Vagina (tissue), 2 donors: Measurements from ENCODE around the gene ELN. TPM values are rescaled to one million over a fixed set of nuclear protein-coding genes. Genes with fewer than 3 reads are reported as not detected.

Source experiments
- DNase-seq, 2 donors: peaks; one replicate each; pipeline ENCODE4 v3.0.0-alpha.2; 2017; ENCODE audit errors: extremely low spot score in 2 of 2
- H3K27ac ChIP-seq: fragments of 200-600 bp; sonication (generic); one replicate; pipeline ENCODE4 v1.5.1; 2019
- H3K27me3 ChIP-seq: fragments of 200-600 bp; sonication (generic); one replicate; pipeline ENCODE4 v1.5.1; 2019
- H3K36me3 ChIP-seq, 2 donors: fragments of 200-600 bp; sonication (generic); one replicate each; pipeline ENCODE4 v1.5.1; 2017 to 2019
- H3K4me1 ChIP-seq: fragments of 200-600 bp; sonication (generic); one replicate; pipeline ENCODE4 v1.5.1; 2019
- H3K4me3 ChIP-seq, 2 donors: fragments of 200-600 bp; sonication (generic); 1 replicate in 1 of 2; 2 replicates in 1 of 2; pipeline ENCODE4 v1.5.1; 2016 to 2019
- H3K9me3 ChIP-seq: fragments of 200-600 bp; sonication (generic); one replicate; pipeline ENCODE4 v1.5.1; 2019
- POLR2A ChIP-seq, 2 donors: fragments of 450-650 bp; IDR thresholded peaks; one replicate each; pipeline ENCODE4 v1.6.1; 2017; ENCODE audit warnings: antibody characterized with exemption in 2 of 2, mild to moderate bottlenecking in 2 of 2, moderate library complexity in 2 of 2
- POLR2AphosphoS5 ChIP-seq, 2 donors: sonication (generic); formaldehyde crosslinking; IDR thresholded peaks; one replicate each; pipeline ENCODE4 v1.9.0; 2017; ENCODE audit warnings: antibody characterized with exemption in 2 of 2, mild to moderate bottlenecking in 2 of 2, low read depth in 1 of 2; ENCODE audit not compliant: insufficient read depth in 1 of 2
- intact Hi-C: fragments of 100-400 bp; cut with DNase I; formaldehyde crosslinking; loops from one replicate; pipeline ENCODE4 v1.15.1; 2023
- total RNA-seq: library from RNA; depleted of rRNA; stranded (reverse); fragments of >200 nt; gene quantifications from one replicate; pipeline ENCODE4 v1.2.3, GENCODE V29; 2016
- TF ChIP-seq, protein P1 (sequence below), 3 experiments: fragments of 450-650 bp in 2 of 3; fragments of 200-600 bp in 1 of 3; sonication (generic) in 1 of 3; IDR thresholded peaks; one replicate each; pipeline ENCODE4 v1.5.1; 2017 to 2019; ENCODE audit warnings: antibody characterized with exemption in 3 of 3, mild to moderate bottlenecking in 2 of 3, moderate library complexity in 2 of 3

Gene ELN
- total RNA-seq, 1 donor from 2014 or later, result 38.3 TPM

- Histone ChIP-seq H3K27ac (no peak overlapping the region), H3K4me3 (no peak overlapping the region)
- intact Hi-C loops, result no loop called here
These were observed 15.1 kb upstream of the ELN start for GRCh38 chr7:74012842-74013249.

DNA sequence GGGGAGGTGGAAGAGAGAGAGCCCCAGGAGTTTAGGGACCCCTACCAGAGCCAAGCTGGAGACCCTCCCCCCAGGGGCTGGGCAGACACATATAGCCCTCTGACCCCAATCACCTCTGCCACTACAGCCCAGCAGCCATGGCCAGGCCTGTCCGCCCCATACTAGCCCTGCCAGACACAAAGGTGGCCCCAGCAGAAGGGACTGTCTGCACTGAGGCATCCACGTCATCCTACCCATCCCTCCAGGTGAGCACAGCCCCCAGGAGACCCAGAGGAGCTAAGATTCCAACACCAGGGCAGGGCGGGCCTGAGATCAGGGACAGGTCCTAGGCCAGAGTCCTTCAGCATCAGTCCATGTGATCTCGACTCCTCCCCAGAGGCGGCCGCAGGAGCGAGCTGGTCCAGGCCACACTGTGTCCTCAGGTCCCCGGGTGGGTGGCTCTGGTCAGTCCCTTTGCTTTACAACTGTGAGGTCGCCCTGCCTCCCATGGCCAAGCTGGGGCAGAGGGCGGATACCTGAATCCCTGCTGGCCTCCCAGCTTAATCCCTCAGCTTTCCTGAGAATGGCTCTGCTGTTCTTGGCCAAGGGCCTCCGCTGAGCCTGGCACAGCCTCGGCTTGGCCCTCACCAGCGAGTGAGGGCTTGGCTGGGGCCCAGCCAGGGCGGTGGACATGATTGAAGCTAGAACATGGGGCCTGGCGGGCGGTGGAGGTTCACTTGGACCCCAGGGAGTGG is 14.3 kb upstream of the ELN start:
- peaks cover 12% of the 10 kb centered on the region for H3K4me1 ChIP-seq
- no peaks in the 10 kb centered on the region for H3K9me3 ChIP-seq
- H3K4me3 ChIP-seq, result no peak overlapping the region
- H3K27me3 ChIP-seq, result no peaks in the 10 kb centered on the region
- no peak for TF ChIP-seq POLR2A (IDR thresholded peaks at IDR 0.05)
- no peak for TF ChIP-seq POLR2AphosphoS5 (IDR thresholded peaks at IDR 0.05; ENCODE audit: insufficient read depth in 1 of 2, low read depth in 1 of 2)
- TF ChIP-seq, protein P1, sequence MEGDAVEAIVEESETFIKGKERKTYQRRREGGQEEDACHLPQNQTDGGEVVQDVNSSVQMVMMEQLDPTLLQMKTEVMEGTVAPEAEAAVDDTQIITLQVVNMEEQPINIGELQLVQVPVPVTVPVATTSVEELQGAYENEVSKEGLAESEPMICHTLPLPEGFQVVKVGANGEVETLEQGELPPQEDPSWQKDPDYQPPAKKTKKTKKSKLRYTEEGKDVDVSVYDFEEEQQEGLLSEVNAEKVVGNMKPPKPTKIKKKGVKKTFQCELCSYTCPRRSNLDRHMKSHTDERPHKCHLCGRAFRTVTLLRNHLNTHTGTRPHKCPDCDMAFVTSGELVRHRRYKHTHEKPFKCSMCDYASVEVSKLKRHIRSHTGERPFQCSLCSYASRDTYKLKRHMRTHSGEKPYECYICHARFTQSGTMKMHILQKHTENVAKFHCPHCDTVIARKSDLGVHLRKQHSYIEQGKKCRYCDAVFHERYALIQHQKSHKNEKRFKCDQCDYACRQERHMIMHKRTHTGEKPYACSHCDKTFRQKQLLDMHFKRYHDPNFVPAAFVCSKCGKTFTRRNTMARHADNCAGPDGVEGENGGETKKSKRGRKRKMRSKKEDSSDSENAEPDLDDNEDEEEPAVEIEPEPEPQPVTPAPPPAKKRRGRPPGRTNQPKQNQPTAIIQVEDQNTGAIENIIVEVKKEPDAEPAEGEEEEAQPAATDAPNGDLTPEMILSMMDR (IDR thresholded peaks at IDR 0.05), result no peak
- H3K27ac ChIP-seq, result no peak overlapping the region
- no peak for DNase-seq
- intact Hi-C loops, result no loop called here
- no peaks in the 10 kb centered on the region for H3K36me3 ChIP-seq

More at GRCh38 chr7:74012842-74013249, 15.1 kb upstream of the ELN start:
- H3K36me3 ChIP-seq, result no peaks in the 10 kb centered on the region
- H3K27me3 ChIP-seq, result no peaks in the 10 kb centered on the region
- no peak for TF ChIP-seq POLR2A (IDR thresholded peaks at IDR 0.05)
- TF ChIP-seq, protein P1 (IDR thresholded peaks at IDR 0.05), result no peak
- TF ChIP-seq POLR2AphosphoS5 (IDR thresholded peaks at IDR 0.05; ENCODE audit: insufficient read depth in 1 of 2, low read depth in 1 of 2), result no peak
- H3K4me1 ChIP-seq, result peaks cover 12% of the 10 kb centered on the region
- H3K9me3 ChIP-seq, result no peaks in the 10 kb centered on the region
- no peak for DNase-seq

- no peak for DNase-seq
- TF ChIP-seq POLR2AphosphoS5 (IDR thresholded peaks at IDR 0.05; ENCODE audit: insufficient read depth in 1 of 2, low read depth in 1 of 2), result no peak
- TF ChIP-seq, protein P1 (IDR thresholded peaks at IDR 0.05), result no peak
- no peak for TF ChIP-seq POLR2A (IDR thresholded peaks at IDR 0.05)
- Histone ChIP-seq H3K9me3 (no peaks in the 10 kb centered on the region), H3K27ac (no peak overlapping the region), H3K4me3 (no peak overlapping the region), H3K4me1 (peaks cover 12% of the 10 kb centered on the region), H3K27me3 (no peaks in the 10 kb centered on the region), H3K36me3 (no peaks in the 10 kb centered on the region)
- intact Hi-C loops, result no loop called here
These were observed 13.0 kb upstream of the ELN start for GRCh38 chr7:74014931-74015330.

DNA sequence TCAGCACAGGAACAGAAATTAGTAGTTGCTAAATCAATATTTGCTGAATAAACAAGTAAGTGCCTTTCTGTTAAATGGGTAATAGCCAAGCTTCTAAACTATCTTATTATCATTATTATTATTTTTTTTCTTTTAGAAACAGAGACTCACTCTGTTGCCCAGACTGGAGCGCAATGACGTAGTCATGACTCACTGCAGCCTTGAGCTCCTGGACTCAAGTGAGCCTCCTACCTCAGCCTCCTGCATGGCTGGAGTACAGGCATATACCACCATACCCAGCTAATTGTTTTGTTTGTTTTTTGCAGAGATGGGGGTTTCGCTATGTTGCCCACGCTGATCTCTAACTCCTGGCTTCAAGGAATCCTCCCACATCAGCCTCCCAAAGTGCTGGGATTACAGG is 12.3 kb upstream of the ELN start:
- H3K4me3 ChIP-seq, result no peak overlapping the region
- no peaks in the 10 kb centered on the region for H3K36me3 ChIP-seq
- no peaks in the 10 kb centered on the region for H3K27me3 ChIP-seq
- H3K9me3 ChIP-seq, result no peaks in the 10 kb centered on the region
- H3K4me1 ChIP-seq, result peaks cover 12% of the 10 kb centered on the region
- H3K27ac ChIP-seq, result no peak overlapping the region
- no peak for DNase-seq
- intact Hi-C loops, result no loop called here
- TF ChIP-seq POLR2AphosphoS5 (IDR thresholded peaks at IDR 0.05; ENCODE audit: insufficient read depth in 1 of 2, low read depth in 1 of 2), result no peak
- TF ChIP-seq, protein P1 (IDR thresholded peaks at IDR 0.05), result no peak
- no peak for TF ChIP-seq POLR2A (IDR thresholded peaks at IDR 0.05)

DNA sequence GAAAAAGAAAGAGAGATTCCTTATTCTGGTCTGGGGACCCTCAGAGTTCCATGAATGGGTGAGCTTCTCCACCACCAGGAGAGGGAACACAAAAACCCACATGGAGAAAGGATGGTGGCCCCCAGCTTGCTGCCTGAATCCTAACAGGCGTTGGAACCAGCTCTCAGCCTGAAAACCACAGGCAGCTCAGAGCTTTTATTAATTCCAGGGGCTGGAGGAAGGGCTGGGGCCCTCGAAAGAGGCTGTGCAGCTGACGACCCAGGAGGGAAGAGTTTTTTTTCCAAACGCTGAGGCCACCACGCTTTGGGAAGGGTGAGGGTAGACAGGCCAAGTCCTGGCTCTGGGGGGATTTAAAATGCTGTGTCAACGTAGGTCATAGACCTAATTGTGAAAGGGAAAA is 10.8 kb upstream of the ELN start:
- H3K27ac ChIP-seq, result no peak overlapping the region
- H3K27me3 ChIP-seq, result no peaks in the 10 kb centered on the region
- H3K4me1 ChIP-seq, result peaks cover 12% of the 10 kb centered on the region
- no peaks in the 10 kb centered on the region for H3K36me3 ChIP-seq
- H3K9me3 ChIP-seq, result no peaks in the 10 kb centered on the region
- intact Hi-C loops, result no loop called here
- TF ChIP-seq POLR2AphosphoS5 (IDR thresholded peaks at IDR 0.05; ENCODE audit: insufficient read depth in 1 of 2, low read depth in 1 of 2) (no peak), POLR2A (IDR thresholded peaks at IDR 0.05) (no peak)
- TF ChIP-seq, protein P1 (IDR thresholded peaks at IDR 0.05), result no peak
- H3K4me3 ChIP-seq, result no peak overlapping the region
- DNase-seq, result no peak
